Neural crest cell (in vitro differentiated cells): Measurements from ENCODE around the gene FOXK1. TPM values are rescaled to one million over a fixed set of nuclear protein-coding genes. Genes with fewer than 3 reads are reported as not detected.
A peak's percentile ranks its signal among the peaks of the same experiment; 100 is the strongest.

ENCODE experiments used
- DNase-seq: peaks from one replicate; pipeline ENCODE4 v3.0.0; 2021; ENCODE audit warnings: low read depth, mixed read lengths, low spot score
- H3K27ac Mint-ChIP-seq: one replicate; pipeline ENCODE4 v1.8.0; 2021; ENCODE audit warnings: mild to moderate bottlenecking, mixed read lengths; ENCODE audit not compliant: unreplicated experiment
- H3K27me3 Mint-ChIP-seq: 2 replicates; pipeline ENCODE4 v1.8.0; 2021; ENCODE audit warnings: low read depth, mild to moderate bottlenecking, mixed read lengths
- H3K36me3 Mint-ChIP-seq: 2 replicates; pipeline ENCODE4 v1.8.0; 2021; ENCODE audit warnings: low read depth, mild to moderate bottlenecking, mixed read lengths
- H3K4me1 Mint-ChIP-seq: 2 replicates; pipeline ENCODE4 v1.8.0; 2021; ENCODE audit warnings: mixed read lengths
- H3K4me3 Mint-ChIP-seq: one replicate; pipeline ENCODE4 v1.8.0; 2021; ENCODE audit warnings: mild to moderate bottlenecking, mixed read lengths
- H3K9me3 Mint-ChIP-seq: 2 replicates; pipeline ENCODE4 v1.8.0; 2021; ENCODE audit warnings: mixed read lengths
- total RNA-seq: library from RNA; stranded (reverse); gene quantifications from 2 replicates; pipeline ENCODE4 v1.2.1, GENCODE V29; 2021
- TF ChIP-seq, protein P1 (sequence below): fragments of 200-600 bp; sonication (generic); conservative IDR thresholded peaks from 2 replicates; pipeline ENCODE4 v1.5.0; 2021; ENCODE audit warnings: antibody characterized with exemption, mild to moderate bottlenecking

Gene FOXK1
- total RNA-seq, 1 donor from 2014 or later: 29.1 TPM

DNA sequence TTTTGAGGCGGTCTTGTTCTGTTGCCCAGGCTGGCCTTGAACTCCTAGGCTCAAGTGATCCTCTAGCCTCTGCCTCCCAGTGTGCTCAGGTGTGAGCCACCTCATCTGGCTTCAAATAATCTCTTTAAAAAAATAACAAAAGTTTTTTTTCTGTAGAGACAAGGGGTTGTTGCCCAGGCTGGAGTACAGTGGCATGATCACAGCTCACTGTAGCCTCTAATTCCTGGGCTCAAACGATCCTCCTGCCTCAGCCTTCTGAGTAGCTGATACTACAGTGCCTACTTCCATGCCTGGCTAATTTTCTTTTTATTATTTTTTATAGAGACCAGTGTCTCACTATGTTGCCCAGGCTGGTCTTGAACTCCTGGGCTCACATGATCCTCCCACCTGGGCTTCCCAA, 11.7 kb downstream of the FOXK1 start:
- Mint-ChIP-seq H3K27ac (no peak overlapping the region), H3K9me3 (no peaks in the 10 kb centered on the region), H3K36me3 (no peaks in the 10 kb centered on the region), H3K27me3 (no peaks in the 10 kb centered on the region), H3K4me1 (peaks cover 28% of the 10 kb centered on the region), H3K4me3 (no peak overlapping the region)
- TF ChIP-seq, protein P1, sequence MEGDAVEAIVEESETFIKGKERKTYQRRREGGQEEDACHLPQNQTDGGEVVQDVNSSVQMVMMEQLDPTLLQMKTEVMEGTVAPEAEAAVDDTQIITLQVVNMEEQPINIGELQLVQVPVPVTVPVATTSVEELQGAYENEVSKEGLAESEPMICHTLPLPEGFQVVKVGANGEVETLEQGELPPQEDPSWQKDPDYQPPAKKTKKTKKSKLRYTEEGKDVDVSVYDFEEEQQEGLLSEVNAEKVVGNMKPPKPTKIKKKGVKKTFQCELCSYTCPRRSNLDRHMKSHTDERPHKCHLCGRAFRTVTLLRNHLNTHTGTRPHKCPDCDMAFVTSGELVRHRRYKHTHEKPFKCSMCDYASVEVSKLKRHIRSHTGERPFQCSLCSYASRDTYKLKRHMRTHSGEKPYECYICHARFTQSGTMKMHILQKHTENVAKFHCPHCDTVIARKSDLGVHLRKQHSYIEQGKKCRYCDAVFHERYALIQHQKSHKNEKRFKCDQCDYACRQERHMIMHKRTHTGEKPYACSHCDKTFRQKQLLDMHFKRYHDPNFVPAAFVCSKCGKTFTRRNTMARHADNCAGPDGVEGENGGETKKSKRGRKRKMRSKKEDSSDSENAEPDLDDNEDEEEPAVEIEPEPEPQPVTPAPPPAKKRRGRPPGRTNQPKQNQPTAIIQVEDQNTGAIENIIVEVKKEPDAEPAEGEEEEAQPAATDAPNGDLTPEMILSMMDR: no peak
- no peak for DNase-seq

DNA sequence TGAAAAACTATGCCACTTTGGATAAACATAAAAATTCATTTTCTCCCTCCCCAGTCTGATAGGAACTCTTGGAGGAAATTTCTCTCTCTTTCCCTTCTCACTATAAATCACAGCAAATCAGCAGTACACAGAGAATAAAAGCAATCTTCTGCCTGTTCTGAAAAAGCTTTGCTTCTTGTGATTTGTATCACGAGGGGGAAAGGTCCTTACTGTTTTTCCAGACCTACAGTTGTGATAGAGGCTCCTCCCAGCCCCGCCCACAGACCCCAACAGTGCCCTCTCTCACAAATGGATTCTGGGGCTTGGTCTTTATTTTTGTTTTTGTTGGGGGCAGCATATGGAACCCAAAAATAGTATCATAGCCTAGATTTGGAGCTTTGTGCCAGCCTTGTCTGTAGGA, 12.2 kb downstream of the FOXK1 start:
- H3K9me3 Mint-ChIP-seq: no peaks in the 10 kb centered on the region
- H3K4me3 Mint-ChIP-seq: no peak overlapping the region
- H3K27ac Mint-ChIP-seq: no peak overlapping the region
- no peaks in the 10 kb centered on the region for H3K36me3 Mint-ChIP-seq
- TF ChIP-seq, protein P1: no peak
- H3K4me1 Mint-ChIP-seq: peaks cover 25% of the 10 kb centered on the region
- no peak for DNase-seq
- no peaks in the 10 kb centered on the region for H3K27me3 Mint-ChIP-seq

DNA sequence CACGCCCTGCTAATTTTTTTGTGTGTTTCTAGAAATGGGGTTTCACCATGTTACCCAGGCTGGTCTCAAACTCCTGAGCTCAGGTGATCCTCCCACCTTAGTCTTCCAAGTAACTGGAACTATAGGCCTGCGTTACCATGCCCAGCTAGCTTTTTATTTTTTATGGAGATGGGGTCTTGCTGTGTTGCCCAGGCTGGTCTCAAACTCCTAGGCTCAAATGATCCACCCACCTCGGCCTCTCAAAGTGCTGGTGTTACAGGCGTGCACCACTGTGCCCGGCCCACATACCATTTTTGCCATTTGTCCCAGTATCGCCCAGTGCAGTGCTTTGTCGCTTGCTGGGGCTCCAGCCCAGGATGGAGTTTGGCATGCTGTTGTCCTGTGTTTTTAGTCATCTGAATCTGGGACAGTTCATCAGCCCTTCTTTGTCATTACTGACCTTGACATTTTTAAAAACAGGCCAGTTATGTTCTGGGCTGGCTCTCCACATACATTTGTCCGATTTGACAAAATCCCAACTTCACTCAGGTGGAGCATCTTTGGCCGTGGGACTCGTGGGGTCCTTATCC, 16.7 kb downstream of the FOXK1 start:
- Mint-ChIP-seq H3K9me3 (no peaks in the 10 kb centered on the region), H3K27me3 (no peaks in the 10 kb centered on the region), H3K4me1 (peaks cover 36% of the 10 kb centered on the region), H3K36me3 (no peaks in the 10 kb centered on the region), H3K4me3 (no peak overlapping the region), H3K27ac (no peak overlapping the region)
- no peak for DNase-seq
- TF ChIP-seq, protein P1: no peak

DNA sequence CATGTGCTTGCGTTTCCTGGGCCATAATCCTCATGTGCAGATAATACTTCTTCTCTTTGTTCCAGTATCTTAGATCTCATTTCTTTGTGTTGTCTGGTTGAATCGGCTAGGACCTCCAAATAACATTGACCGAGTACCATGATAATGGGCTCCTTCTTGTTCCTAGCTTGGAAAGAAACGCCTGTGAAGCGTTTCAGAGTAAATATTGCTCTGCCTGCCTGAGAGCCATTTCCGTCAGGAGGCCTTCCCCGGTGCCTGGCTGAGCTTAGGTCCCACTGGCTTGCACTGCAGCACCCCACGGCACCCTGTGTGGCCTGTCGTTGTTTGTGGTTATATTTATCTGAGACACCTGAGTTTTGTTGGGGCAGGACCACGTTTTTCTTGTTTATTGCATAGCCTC, 17.7 kb downstream of the FOXK1 start:
- Mint-ChIP-seq H3K9me3 (no peaks in the 10 kb centered on the region), H3K36me3 (no peaks in the 10 kb centered on the region), H3K4me3 (no peak overlapping the region), H3K4me1 (peaks cover 31% of the 10 kb centered on the region), H3K27me3 (no peaks in the 10 kb centered on the region), H3K27ac (no peak overlapping the region)
- TF ChIP-seq, protein P1: no peak
- no peak for DNase-seq

DNA sequence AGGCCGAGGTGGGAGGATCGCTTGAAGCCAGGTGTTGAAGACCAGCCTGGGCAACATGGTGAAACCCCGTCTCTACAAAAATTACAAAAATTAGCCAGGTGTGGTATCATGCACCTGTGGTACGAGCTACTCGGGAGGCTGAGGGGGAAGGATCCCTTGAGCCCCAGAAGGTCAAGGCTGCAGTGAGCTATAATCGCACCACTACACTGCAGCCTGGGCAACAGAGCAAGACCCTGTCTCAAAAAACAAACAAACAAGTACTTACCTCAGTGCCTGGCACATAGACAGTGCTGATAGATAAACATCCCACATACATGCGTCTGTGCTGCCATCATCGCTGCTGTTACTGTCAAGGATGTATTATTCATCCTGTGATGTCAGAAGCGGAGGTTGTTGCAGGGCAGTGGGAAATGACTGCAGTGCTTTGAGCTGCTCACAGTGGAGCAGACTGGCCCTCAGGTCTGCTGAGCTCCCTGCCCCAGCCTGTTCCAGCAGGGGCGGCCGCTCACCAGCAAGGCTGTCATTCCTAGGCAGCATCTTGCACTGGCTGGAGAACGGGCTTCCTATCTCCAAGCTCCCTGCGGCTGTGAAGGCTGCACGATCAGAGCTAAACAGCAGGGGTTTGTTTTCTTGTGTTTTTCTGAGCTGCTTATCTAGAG, 18.6 kb downstream of the FOXK1 start:
- Mint-ChIP-seq H3K27me3 (no peaks in the 10 kb centered on the region), H3K9me3 (no peaks in the 10 kb centered on the region), H3K4me1 (peaks cover 35% of the 10 kb centered on the region), H3K27ac (peak overlapping the region; percentile 43), H3K4me3 (peak overlapping the region; percentile 10), H3K36me3 (no peaks in the 10 kb centered on the region)
- TF ChIP-seq, protein P1: no peak
- no peak for DNase-seq
